Esophagus squamous epithelium (tissue), 5 donors: ENCODE measurements around the gene FOCAD. TPM values are rescaled to one million over a fixed set of nuclear protein-coding genes. Genes with fewer than 3 reads are reported as not detected.

Experiments
- DNase-seq: peaks from one replicate; lab custom pipeline; 2025; lab: John Stamatoyannopoulos, UW
- H3K27ac ChIP-seq, 4 donors: fragments of 200-600 bp; sonication (generic); one replicate each; pipeline ENCODE4 v1.5.1; 2016 to 2019; ENCODE audit warnings: mild to moderate bottlenecking in 1 of 4
- H3K27me3 ChIP-seq, 4 donors: fragments of 200-600 bp; sonication (generic); 1 replicate in 3 of 4; 2 replicates in 1 of 4; pipeline versions ENCODE4 v1.5.1 to v1.6.0; 2017 to 2021; ENCODE audit warnings: antibody characterized with exemption in 1 of 4
- H3K36me3 ChIP-seq, 3 donors: fragments of 200-600 bp; sonication (generic); one replicate each; pipeline ENCODE4 v1.5.1; 2016 to 2019
- H3K4me1 ChIP-seq, 3 donors: fragments of 200-600 bp; sonication (generic); one replicate each; pipeline ENCODE4 v1.5.1; 2017 to 2019
- H3K4me3 ChIP-seq, 4 donors: fragments of 200-600 bp; sonication (generic); 1 replicate in 3 of 4; 2 replicates in 1 of 4; pipeline ENCODE4 v1.5.1; 2016 to 2019; ENCODE audit warnings: mild to moderate bottlenecking in 2 of 4, moderate library complexity in 1 of 4
- H3K9me3 ChIP-seq, 3 donors: fragments of 200-600 bp; sonication (generic); one replicate each; pipeline ENCODE4 v1.5.1; 2016 to 2019
- CTCF ChIP-seq, 6 experiments: fragments of 450-650 bp in 4 of 6; fragments of 200-600 bp in 2 of 6; sonication (generic) in 2 of 6; IDR thresholded peaks; one replicate each; pipeline ENCODE4 v1.5.1; 2016 to 2019; ENCODE audit warnings: antibody characterized with exemption in 6 of 6, mild to moderate bottlenecking in 4 of 6, moderate library complexity in 4 of 6
- POLR2A ChIP-seq, 4 donors: fragments of 450-650 bp; IDR thresholded peaks; one replicate each; pipeline ENCODE4 v1.6.1; 2017; ENCODE audit warnings: antibody characterized with exemption in 4 of 4, mild to moderate bottlenecking in 4 of 4, moderate library complexity in 3 of 4
- WGBS, 2 donors: methylation state at CpG; one replicate each; pipeline ENCODE4 v1.1.5; 2018; 5-methylcytosine and 5-hydroxymethylcytosine counted together
- intact Hi-C: fragments of 100-400 bp; cut with DNase I; formaldehyde crosslinking; loops from one replicate; pipeline ENCODE4 v1.15.0; 2022
- total RNA-seq, 4 donors: library from RNA; depleted of rRNA; stranded (reverse); fragments of >200 nt; gene quantifications; one replicate each; pipeline ENCODE4 v1.1.0, GENCODE V29; 2016
- donor health status: DM: yes; HTN: yes; CAD: no.

The FOCAD gene
- total RNA-seq, 4 donors from 2014 or later, result 20.7 to 34.9 (median 25.5) TPM

- 96% methylated on average over 2 of the region's 2 CpGs for WGBS, 2 donors
- intact Hi-C loops, result no loop called here
- no peak for DNase-seq
- no peak overlapping the region for H3K27ac ChIP-seq
- peaks cover 0 to 16% (median 0%) of the 10 kb centered on the region in 3 donors for H3K36me3 ChIP-seq
- no peaks in the 10 kb centered on the region for H3K9me3 ChIP-seq
- TF ChIP-seq CTCF (IDR thresholded peaks at IDR 0.05), result no peak
- no peak for TF ChIP-seq POLR2A (IDR thresholded peaks at IDR 0.05)
- H3K27me3 ChIP-seq, result no peaks in the 10 kb centered on the region
- no peaks in the 10 kb centered on the region for H3K4me1 ChIP-seq
- H3K4me3 ChIP-seq, result no peak overlapping the region
These were observed 91.6 kb downstream of the FOCAD start for GRCh38 chr9:20775683-20776082.

GRCh38 chr9:20781092-20781491, 97.0 kb downstream of the FOCAD start:
- H3K27ac ChIP-seq, result no peak overlapping the region
- no peaks in the 10 kb centered on the region for H3K9me3 ChIP-seq
- no peaks in the 10 kb centered on the region for H3K4me1 ChIP-seq
- DNase-seq, result no peak
- no peak for TF ChIP-seq CTCF (IDR thresholded peaks at IDR 0.05)
- no peak for TF ChIP-seq POLR2A (IDR thresholded peaks at IDR 0.05)
- H3K36me3 ChIP-seq, result peaks cover 0 to 4% (median 0%) of the 10 kb centered on the region in 3 donors
- H3K4me3 ChIP-seq, result no peak overlapping the region
- intact Hi-C loops, result no loop called here
- H3K27me3 ChIP-seq, result no peaks in the 10 kb centered on the region

- no peak for DNase-seq
- Histone ChIP-seq H3K36me3 (peaks cover 0 to 4% (median 0%) of the 10 kb centered on the region in 3 donors), H3K27ac (no peak overlapping the region), H3K4me1 (no peaks in the 10 kb centered on the region), H3K27me3 (no peaks in the 10 kb centered on the region), H3K9me3 (no peaks in the 10 kb centered on the region), H3K4me3 (no peak overlapping the region)
- TF ChIP-seq CTCF (IDR thresholded peaks at IDR 0.05) (no peak), POLR2A (IDR thresholded peaks at IDR 0.05) (no peak)
- intact Hi-C loops, result no loop called here
- WGBS, 2 donors, result 92 to 94% methylated on average over 5 of the region's 5 CpGs
These were observed 98.2 kb downstream of the FOCAD start for GRCh38 chr9:20782289-20782688.

GRCh38 chr9:20783057-20784038, 99.3 kb downstream of the FOCAD start:
- Histone ChIP-seq H3K9me3 (no peaks in the 10 kb centered on the region), H3K27ac (no peak overlapping the region), H3K4me3 (no peak overlapping the region), H3K36me3 (peaks cover 0 to 4% (median 0%) of the 10 kb centered on the region in 3 donors), H3K27me3 (no peaks in the 10 kb centered on the region), H3K4me1 (no peaks in the 10 kb centered on the region)
- intact Hi-C loops, result no loop called here
- 81% methylated on average over 3 of the region's 3 CpGs for WGBS, 2 donors
- TF ChIP-seq POLR2A (IDR thresholded peaks at IDR 0.05), result no peak
- TF ChIP-seq CTCF (IDR thresholded peaks at IDR 0.05), result no peak
- DNase-seq, result no peak

- Histone ChIP-seq H3K27me3 (no peaks in the 10 kb centered on the region), H3K27ac (no peak overlapping the region), H3K36me3 (peaks cover 0 to 5% (median 0%) of the 10 kb centered on the region in 3 donors), H3K4me1 (no peaks in the 10 kb centered on the region), H3K4me3 (no peak overlapping the region), H3K9me3 (no peaks in the 10 kb centered on the region)
- TF ChIP-seq CTCF (IDR thresholded peaks at IDR 0.05), result no peak
- TF ChIP-seq POLR2A (IDR thresholded peaks at IDR 0.05), result no peak
- 88 to 95% methylated on average over 1 of the region's 1 CpG for WGBS, 2 donors
- no peak for DNase-seq
- intact Hi-C loops, result no loop called here
These were observed 100.1 kb downstream of the FOCAD start for GRCh38 chr9:20784196-20784595.
